GM12878 (cell line): Measurements from ENCODE around the gene NKTR.
"Not testable (repeated sequence)": the region's sequence is repeated elsewhere in the genome, so short reads cannot be mapped to it uniquely, and the experiment has no call there.

ENCODE experiments used
- CTCF ChIP-seq, 3 experiments: IDR thresholded peaks in 2 of 3; conservative IDR thresholded peaks in 1 of 3; 2 replicates each; pipeline ENCODE4 v1.5.1; 2011; ENCODE audit warnings: low read depth in 3 of 3, low read length in 3 of 3, mild to moderate bottlenecking in 3 of 3, control low read depth in 2 of 3, moderate library complexity in 2 of 3, inconsistent platforms in 1 of 3, mixed read lengths in 1 of 3; ENCODE audit not compliant: control insufficient read depth in 2 of 3, insufficient read depth in 1 of 3; ENCODE audit errors: extremely low read depth in 1 of 3
- HDAC2 ChIP-seq: fragments of 200-600 bp; sonication (generic); IDR thresholded peaks from 2 replicates; pipeline ENCODE4 v1.6.1; 2017
- POLR2A ChIP-seq: IDR thresholded peaks from 2 replicates; pipeline ENCODE4 v1.6.1; 2011; ENCODE audit warnings: low read depth, mild to moderate bottlenecking, low read length
- SRF ChIP-seq, 2 experiments: IDR thresholded peaks; 2 replicates each; pipeline ENCODE4 v1.6.1; 2011; ENCODE audit warnings: low read depth in 2 of 2, low read length in 2 of 2, mild to moderate bottlenecking in 1 of 2, moderate library complexity in 1 of 2
- TAF1 ChIP-seq: IDR thresholded peaks from 2 replicates; pipeline ENCODE4 v1.6.1; 2011; ENCODE audit warnings: mild to moderate bottlenecking, low read depth, low read length, borderline replicate concordance

- not testable (repeated sequence) for TF ChIP-seq HDAC2; POLR2A; TAF1; SRF (IDR thresholded peaks at IDR 0.05; ENCODE audit: low read depth in 2 of 2, low read length in 2 of 2); CTCF (IDR thresholded peaks at IDR 0.05 in 2 of 3, conservative IDR thresholded peaks at IDR 0.05 in 1 of 3; ENCODE audit: control insufficient read depth in 2 of 3, extremely low read depth in 1 of 3, insufficient read depth in 1 of 3, low read depth in 3 of 3, low read length in 3 of 3)
Measured at GRCh38 chr3:42556817-42557216, 43.7 kb upstream of the NKTR start.
